ENCODE results near the gene CNTNAP2. TPM values are rescaled to one million over a fixed set of nuclear protein-coding genes. Genes with fewer than 3 reads are reported as not detected.
A peak's percentile ranks its signal among the peaks of the same experiment; 100 is the strongest.

The CNTNAP2 gene
- total RNA-seq, 1 experiment from 2014 or later, result 64.5 TPM

DNA sequence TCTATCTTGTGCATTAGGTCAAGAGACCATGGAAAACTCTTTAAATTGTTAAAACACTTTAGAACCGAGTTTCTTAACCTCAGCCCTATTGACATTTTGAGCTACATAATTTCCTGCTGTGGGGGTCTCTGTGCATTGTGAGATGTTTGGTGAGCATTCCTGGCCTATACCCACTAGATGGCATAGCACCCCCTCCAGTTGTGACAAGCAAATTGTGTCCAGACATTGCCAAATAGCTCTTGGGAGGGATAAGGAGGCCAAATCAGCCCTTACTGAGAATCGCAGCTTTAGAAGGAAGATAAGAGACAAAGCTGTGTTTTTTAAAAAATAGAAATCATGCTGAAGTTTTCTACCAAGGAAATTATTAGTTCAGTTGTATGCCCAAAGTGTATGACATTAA is 1315.5 kb downstream of the CNTNAP2 start:
- Histone ChIP-seq H2BK12ac (ENCODE audit: insufficient read length, low read depth, low read length) (no peak overlapping the region), H3K79me1 (ENCODE audit: insufficient read depth, low read depth, low read length, poor library complexity, severe bottlenecking) (no peaks in the 10 kb centered on the region), H4K20me1 (ENCODE audit: control insufficient read depth, insufficient read depth, insufficient read length) (no peaks in the 10 kb centered on the region), H3K27me3 (ENCODE audit: insufficient read depth, low read length) (peaks cover 20% of the 10 kb centered on the region; the same call in 1 of the 2 replicates), H3K4me2 (ENCODE audit: insufficient read depth, insufficient read length, low read length) (no peak overlapping the region), H3K4me1 (ENCODE audit: insufficient read depth, low read length) (no peaks in the 10 kb centered on the region), H2BK5ac (ENCODE audit: insufficient read length, low read length) (no peak overlapping the region), H3K27ac (ENCODE audit: insufficient read length, low read depth, low read length) (no peak overlapping the region), H4K5ac (ENCODE audit: insufficient read length, low read depth, low read length) (no peak overlapping the region), H4K91ac (ENCODE audit: insufficient read length, low read depth, low read length) (no peak overlapping the region), H3K23ac (ENCODE audit: insufficient read length, low read depth, low read length) (no peak overlapping the region), H4K8ac (replicated peaks; ENCODE audit: insufficient read length, low read depth, low read length) (no peak overlapping the region), H2BK120ac (ENCODE audit: low read depth, low read length, poor library complexity, severe bottlenecking) (no peak overlapping the region), H2AK5ac (ENCODE audit: insufficient read length, low read length) (no peak overlapping the region), H2BK20ac (ENCODE audit: low read depth, low read length, poor library complexity, severe bottlenecking) (no peak overlapping the region), H2AFZ (ENCODE audit: low read length) (no peak overlapping the region), H3K23me2 (ENCODE audit: insufficient read length, low read depth, low read length, poor library complexity, severe bottlenecking) (no peaks in the 10 kb centered on the region), H2BK15ac (ENCODE audit: low read depth, low read length) (no peak overlapping the region), H3K9ac (ENCODE audit: extremely low read depth, insufficient read length, low read length) (no peak overlapping the region), H3K9me3 (ENCODE audit: control insufficient read depth, low read depth, low read length) (no peaks in the 10 kb centered on the region), H3K4ac (ENCODE audit: low read depth, low read length) (no peak overlapping the region), H3K18ac (ENCODE audit: insufficient read length, low read depth, low read length) (no peak overlapping the region), H3K14ac (ENCODE audit: insufficient read depth, low read length) (no peak overlapping the region), H3K79me2 (ENCODE audit: insufficient read depth, low read length) (no peaks in the 10 kb centered on the region), H3K56ac (ENCODE audit: insufficient read length, low read depth, low read length) (no peak overlapping the region), H3T11ph (ENCODE audit: low read length) (no peak overlapping the region)
- H3K4me3 Mint-ChIP-seq, result no peak overlapping the region
- H3K27ac Mint-ChIP-seq, result no peak overlapping the region
- TF ChIP-seq, protein P1, sequence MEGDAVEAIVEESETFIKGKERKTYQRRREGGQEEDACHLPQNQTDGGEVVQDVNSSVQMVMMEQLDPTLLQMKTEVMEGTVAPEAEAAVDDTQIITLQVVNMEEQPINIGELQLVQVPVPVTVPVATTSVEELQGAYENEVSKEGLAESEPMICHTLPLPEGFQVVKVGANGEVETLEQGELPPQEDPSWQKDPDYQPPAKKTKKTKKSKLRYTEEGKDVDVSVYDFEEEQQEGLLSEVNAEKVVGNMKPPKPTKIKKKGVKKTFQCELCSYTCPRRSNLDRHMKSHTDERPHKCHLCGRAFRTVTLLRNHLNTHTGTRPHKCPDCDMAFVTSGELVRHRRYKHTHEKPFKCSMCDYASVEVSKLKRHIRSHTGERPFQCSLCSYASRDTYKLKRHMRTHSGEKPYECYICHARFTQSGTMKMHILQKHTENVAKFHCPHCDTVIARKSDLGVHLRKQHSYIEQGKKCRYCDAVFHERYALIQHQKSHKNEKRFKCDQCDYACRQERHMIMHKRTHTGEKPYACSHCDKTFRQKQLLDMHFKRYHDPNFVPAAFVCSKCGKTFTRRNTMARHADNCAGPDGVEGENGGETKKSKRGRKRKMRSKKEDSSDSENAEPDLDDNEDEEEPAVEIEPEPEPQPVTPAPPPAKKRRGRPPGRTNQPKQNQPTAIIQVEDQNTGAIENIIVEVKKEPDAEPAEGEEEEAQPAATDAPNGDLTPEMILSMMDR (conservative IDR thresholded peaks at IDR 0.05), result peak; percentile 68
- peaks cover 88% of the 10 kb centered on the region for H3K27me3 Mint-ChIP-seq (ENCODE audit: low read depth)
- H3K9me3 Mint-ChIP-seq, result peaks cover 0 to 7% of the 10 kb centered on the region in 2 experiments
- peak; percentile 32 for DNase-seq
- no peaks in the 10 kb centered on the region for H3K4me1 Mint-ChIP-seq
- no peaks in the 10 kb centered on the region; a peak in 2 of 7 replicates for H3K36me3 Mint-ChIP-seq (ENCODE audit: insufficient read depth in 1 of 3, low read depth in 3 of 3)
- no CpG with 5 or more reads among the region's 2 CpGs for WGBS (ENCODE audit: extremely low coverage, insufficient read length, low lambda C conversion rate)
